Measurements from ENCODE around the gene BRI3BP.
"Not testable (repeated sequence)": the region's sequence is repeated elsewhere in the genome, so short reads cannot be mapped to it uniquely, and the experiment has no call there.

Gene BRI3BP

DNA sequence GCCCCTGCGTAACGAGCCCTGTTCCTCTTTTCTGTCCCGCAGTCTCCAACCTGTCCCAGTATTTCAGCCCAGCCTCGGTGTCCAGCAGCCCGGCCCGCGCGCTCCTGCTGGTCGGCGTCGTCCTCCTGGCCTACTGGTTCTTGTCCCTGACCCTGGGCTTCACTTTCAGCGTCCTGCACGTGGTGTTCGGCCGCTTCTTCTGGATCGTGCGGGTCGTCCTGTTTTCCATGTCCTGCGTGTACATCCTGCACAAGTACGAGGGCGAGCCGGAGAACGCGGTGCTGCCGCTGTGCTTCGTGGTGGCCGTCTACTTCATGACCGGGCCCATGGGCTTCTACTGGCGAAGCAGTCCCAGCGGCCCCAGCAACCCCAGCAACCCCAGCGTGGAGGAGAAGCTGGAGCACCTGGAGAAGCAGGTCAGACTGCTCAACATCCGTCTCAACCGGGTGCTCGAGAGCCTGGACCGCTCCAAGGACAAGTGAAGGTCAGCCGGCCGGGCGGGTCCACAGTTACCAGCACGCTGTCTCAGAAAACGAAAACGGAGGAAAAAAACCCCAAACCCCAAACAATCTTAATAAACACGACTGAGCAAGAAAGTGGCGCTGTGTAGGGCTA is 31.6 kb downstream of the BRI3BP start:
- no peak for DNase-seq

DNA sequence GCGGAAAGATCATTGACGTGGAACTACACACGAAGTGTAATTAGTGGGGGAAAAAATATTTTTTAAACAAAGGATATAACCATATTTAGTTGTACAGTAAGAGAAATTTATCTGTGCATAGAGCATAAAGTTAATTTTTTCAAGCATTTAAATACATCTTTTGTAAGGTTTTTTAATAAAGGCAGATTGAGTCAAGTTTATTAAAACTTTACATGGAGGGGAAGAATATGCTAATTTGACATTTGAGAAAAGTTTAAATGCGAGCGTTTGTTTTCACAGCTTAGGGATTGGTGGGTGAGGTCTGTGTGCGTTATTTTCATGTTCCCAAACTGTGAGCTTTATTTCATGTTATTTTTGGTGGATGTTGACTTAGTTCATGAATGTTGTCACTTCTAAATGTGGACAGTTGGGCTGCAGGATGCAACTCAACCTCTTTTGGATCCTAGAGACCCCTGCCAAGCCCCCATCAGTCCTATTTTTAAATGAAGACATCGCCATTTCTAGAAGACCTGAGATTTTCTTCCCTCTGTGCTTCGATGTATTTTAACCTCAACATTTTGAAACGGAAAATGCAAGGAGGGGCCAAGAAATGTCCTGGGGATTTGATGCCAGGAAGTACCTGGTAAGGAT is 32.3 kb downstream of the BRI3BP start:
- DNase-seq: no peak

DNA sequence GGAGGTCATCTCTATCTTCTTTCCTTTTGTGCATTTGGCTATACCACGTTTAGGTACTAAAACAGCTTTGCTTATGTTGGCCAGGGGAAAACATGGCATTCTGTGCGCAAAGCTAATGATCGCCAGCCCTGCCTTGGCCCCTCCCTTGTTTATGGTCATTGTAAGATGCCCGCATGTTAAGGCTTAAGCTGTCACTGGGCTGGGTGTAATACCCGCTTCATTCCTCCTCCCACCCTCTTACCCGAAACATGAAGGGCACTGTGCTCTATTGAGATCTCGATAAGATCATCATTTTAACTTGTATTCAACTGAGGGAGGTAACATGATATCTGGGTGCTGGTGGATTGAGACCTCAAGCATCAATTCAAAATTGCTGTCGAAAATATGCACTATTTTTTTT is 34.7 kb downstream of the BRI3BP start:
- DNase-seq: no peak

DNA sequence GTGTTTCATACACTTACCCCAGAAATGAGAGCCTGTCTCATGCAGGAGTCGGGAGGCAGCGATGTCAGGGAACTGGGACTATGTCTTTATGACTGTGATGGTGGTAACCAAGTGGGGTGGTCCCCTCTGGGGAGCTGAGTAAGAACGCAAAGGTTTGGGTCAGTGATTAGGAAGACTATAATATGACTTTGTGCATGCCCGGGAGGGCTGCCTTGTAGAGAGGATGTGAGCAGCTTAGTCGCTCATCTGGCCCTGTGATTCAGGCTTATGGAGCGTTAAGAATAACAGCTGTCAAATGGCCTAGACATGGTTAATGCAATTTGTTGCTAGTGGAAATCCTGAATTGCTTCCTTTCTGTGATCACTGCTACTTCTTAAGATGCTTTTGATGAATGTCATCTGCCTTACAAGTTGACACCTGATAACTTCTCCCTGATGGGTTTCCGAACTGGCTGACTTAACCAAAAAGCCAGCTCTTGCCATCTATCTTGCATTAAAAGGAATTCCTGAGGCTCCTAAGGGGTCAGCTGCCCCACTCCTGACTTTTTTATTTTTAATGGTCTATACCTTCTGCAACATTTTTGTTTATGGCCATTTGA is 36.4 kb downstream of the BRI3BP start:
- no peak for DNase-seq

DNA sequence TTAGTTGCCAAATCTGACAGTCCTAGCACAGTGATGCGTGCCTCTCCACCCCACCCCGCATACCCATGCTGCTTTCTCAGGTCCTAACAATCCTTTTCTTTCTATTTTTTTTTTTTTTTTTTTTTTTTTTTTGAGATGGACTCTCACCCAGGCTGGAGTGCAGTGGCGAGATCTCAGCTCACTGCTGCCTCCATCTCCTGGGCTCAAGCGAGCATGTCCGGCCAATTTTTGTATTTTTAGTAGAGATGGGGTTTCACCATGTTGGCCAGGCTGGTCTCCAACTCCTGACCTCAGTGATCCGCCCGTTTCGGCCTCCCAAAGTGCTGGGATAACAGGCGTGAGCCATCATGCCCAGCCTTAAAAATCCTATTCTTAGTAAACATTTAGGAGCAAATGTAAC is 38.0 kb downstream of the BRI3BP start:
- DNase-seq: not testable (repeated sequence)

DNA sequence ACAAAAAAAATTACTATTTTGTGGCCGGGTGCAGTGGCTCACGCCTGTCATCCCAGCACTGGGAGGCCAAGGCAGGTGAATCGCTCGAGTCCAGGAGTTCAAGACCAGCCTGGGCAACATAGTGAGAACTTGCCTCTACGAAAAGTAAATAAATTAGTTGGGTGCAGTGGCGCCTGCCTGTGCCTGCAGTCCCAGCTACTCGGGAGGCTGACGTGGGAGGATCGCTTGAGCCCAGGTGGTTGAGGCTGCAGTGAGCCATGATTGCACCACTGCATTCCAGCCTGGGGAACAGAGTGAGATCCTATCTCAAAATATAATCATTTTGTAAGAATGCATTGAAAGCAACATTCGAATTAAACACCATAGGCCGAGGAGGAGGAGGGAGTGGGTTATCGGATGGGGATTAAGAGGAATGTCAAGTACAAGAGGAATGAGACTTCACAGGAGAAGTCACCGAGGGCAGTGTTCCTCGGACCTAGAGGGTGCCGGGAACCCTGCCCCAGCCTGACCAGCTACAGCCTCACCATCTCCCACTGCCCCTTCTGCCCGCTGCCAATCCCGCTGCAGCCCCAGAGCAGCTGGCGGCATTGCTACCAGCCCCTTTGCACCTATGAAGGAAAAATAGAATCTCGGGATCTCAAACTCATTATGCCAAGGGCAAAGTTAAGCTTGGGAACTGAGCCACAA is 39.2 kb downstream of the BRI3BP start:
- DNase-seq: no peak

DNA sequence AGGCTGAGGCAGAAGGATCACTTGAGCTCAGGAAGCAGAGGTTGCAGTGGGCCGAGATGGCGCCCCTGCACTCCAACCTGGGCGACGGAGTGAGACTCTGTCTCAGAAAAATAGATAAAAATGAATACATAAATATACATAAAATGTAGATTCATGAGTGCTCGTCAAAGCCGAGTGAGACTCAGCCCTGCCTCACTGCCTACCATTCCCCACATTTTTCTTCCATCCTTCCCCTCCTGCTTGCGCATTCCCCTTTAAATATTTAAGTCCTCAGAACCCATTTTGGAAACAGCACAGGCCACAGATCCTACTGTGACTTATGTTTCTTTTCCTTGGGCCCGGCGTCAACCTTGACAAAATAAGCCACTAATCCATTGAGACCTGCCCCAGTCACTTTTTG is 39.8 kb downstream of the BRI3BP start:
- DNase-seq: no peak

DNA sequence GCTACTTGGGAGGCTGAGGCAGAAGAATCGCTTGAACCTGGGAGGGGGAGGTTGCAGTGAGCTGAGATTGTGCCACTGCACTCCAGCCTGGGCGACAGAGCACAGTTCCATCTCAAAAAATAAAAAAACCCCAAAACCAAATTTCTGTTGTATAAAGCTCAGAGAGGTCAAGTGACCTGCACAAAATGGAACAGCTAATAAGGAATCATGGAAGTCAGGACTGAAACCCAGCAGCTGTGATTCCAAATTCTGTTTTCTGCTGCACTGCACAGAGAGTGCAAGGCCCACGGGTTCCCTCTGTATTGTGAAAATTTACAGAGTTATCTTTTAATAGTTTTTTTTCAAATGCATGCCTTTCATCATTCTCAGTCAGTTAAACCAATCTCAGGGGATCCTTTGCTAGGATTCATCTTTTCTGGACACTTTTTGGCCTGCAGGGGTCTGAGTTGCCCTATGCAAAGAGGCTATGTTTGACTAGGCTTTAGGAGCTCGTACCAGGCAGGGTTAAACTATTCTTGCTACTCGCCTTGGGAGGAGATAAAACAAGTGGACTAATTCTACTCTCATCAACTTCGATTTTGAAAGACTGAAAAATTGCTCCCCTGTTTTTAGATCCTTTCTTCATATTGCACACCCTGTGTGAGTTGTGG is 45.7 kb downstream of the BRI3BP start:
- no peak for DNase-seq

DNA sequence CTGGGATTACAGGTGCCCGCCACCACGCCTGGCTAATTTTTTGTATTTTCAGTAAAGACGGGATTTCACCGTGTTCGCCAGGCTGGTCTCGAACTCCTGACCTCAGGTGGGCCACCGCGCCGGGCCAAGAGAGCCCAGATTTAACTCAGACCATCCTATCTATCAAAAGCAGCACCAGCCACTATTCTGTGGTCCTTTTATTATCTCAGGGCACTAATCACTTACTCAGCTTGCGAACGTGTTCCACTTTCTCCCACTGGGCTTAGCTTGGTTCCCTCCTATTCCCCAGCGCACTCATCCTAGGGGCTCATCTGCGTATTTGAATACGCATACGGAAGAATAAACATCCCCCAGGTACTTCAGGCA is 55.6 kb downstream of the BRI3BP start:
- DNase-seq: no peak

DNA sequence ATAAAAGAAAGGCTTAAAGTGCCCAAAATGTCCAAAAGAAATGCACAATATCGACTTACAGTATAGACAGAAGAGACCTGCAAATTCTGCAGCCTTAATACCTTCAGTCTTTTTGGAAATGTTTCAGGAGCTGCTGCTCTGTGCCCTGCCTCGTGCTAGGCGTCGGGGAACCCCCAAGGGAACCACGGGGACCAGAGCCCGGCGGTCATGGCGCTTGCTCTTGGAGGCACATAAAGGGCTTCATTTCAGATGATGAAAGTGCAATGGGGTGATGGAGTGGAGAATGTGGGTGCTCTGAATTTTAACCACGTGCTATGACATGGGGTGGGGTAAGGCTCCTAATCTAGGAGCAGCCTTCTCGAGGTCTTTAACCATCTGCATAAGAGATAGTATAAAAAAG is 57.0 kb downstream of the BRI3BP start:
- no peak for DNase-seq

DNA sequence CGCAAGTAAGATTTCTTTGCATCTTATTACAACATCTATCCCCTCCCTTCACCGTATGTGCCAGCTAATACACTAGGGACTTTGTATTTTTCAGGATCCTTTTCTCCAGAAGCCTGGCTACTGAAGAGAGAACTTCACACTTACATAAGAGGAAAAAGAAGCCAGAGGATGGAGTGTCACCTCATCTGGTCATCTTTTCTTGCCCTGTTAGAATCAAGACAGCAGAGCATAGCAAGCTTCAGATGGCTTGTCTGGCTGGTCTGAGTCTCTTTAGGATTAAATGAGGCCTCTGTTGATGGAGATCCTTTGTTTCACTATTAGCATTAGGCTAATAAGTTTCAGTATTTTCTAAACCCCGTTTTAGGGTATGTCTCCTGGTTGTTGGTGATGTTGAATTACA is 57.4 kb downstream of the BRI3BP start:
- DNase-seq: no peak

DNA sequence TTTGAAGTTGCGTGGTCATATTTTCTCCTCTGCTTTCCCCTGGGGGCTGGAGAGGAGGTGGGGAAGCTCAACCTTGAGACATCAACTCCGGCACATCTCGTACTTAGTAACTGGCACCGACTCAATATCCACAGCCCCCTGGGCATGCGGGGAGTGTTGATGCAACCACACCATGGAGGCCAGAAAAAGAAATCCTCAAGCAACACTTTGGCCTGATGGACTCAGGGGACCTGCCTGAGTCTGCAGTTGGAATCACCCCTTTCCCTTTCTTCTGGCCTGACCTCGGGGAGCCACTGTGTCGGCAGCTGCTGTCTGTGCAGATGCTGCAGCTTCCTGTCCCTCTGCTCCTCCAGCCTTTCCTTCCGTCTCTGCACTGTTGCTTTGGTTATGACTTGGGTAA is 60.4 kb downstream of the BRI3BP start:
- no peak for DNase-seq

DNA sequence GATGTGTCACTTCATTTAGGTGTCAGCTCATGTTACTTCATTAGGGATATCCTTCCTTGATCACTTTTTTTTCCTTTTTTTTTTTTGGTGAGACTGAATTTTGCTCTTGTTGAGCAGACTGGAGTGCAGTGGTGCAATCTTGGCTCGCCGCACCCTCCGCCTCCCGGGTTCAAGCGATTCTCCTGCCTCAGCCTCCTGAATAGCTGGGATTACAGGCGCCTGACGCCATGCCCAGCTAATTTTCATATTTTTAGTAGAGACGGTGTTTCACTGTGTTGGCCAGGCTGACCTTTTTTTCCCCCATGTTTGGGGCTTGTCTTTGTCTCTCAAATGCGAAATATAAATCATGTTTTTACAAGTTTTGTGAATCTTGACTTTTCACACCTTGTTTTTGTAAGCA is 62.1 kb downstream of the BRI3BP start:
- DNase-seq: no peak

DNA sequence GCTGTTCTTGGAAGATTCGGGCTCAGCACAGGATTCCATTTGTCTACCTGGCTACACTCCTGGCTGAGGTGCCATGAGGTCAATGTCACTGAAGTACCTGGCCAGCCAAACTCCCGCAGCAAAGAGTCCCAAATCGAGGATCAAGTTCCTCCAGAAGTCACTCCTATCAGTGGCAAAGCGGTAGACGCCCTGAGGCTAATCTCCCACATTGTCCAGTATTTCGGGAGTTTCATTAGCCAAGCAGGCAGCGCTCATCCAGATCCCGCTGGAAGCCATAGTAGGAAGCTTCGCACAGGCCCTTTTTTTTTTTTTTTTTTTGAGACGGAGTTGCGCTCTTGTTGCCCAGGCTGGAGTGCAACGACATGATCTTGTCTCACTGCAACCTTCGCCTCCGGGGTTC is 62.9 kb downstream of the BRI3BP start:
- no peak for DNase-seq

DNA sequence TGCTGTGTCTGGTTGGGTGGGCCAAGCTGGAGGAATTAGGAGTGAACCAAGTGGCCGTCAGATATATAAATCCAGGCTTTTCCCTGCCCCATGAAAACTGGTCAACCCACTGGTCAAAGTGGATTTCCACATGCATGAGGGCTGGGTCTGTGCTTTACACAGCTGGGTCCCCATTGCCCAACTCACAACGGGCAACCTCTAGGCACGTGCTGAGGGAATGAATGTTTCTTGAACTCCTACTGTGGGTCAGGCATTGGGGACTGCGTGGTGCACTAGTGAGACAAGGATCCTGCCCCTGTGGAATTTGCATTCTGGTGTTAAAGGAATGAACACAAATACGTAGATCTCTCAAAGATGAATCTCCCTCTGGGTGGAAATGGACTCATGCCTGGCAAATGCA is 64.3 kb downstream of the BRI3BP start:
- DNase-seq: no peak

DNA sequence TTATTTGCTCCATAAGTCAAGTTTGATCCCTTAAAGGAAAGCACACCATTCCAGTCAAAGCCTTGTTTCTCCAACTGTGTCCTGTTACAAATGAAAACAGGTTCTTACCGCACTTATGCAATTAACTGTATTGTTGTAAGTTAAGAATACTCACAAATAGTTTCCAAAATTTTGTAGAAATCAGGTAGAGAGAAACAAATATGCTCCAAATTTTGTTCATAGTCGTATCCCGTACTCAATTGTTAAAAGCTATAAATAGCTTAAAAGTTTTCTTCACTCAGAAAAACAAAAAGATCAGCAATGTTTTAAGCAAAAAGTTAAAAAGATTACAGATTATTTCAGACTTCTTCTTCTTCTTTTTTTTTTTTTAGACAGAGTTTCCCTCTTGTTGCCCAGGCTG is 67.8 kb downstream of the BRI3BP start:
- no peak for DNase-seq

DNA sequence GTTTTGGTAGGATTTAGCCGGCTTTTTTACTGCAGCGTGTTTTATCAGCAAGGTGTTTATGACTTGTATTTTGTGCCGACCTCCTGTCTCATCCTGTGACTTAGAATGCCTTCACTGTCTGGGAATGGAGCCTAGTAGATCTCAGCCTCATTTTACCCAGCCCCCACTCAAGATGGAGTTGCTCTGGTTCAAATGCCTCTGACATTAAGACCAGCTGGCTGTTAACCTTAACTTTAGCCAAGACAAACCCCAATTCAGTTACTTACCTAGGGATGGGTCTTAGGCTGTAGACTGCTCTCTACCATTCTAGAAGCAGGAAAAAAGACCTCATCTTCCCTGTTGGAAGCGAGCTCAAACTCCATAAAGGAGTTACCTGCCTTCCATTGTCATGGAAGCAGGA is 70.1 kb downstream of the BRI3BP start:
- not testable (repeated sequence) for DNase-seq

DNA sequence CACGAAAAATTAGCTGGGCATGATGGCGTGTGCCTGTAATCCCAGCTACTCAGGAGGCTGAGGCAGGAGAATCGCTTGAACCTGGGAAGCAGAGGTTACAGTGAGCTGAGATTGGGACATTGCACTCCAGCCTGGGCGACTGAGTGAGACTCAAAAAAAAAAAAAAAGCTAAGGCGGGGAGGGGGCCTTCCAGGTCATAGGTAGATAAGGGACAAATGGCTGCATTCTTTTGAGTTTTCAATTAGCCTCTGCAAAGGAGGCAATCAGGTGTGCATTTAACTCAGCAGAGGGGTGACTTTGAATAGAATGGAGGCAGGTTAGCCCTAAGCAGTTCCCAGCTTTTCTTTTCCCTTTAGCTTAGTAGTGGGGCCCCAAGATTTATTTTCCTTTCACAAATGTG is 71.0 kb downstream of the BRI3BP start:
- no peak for DNase-seq

DNA sequence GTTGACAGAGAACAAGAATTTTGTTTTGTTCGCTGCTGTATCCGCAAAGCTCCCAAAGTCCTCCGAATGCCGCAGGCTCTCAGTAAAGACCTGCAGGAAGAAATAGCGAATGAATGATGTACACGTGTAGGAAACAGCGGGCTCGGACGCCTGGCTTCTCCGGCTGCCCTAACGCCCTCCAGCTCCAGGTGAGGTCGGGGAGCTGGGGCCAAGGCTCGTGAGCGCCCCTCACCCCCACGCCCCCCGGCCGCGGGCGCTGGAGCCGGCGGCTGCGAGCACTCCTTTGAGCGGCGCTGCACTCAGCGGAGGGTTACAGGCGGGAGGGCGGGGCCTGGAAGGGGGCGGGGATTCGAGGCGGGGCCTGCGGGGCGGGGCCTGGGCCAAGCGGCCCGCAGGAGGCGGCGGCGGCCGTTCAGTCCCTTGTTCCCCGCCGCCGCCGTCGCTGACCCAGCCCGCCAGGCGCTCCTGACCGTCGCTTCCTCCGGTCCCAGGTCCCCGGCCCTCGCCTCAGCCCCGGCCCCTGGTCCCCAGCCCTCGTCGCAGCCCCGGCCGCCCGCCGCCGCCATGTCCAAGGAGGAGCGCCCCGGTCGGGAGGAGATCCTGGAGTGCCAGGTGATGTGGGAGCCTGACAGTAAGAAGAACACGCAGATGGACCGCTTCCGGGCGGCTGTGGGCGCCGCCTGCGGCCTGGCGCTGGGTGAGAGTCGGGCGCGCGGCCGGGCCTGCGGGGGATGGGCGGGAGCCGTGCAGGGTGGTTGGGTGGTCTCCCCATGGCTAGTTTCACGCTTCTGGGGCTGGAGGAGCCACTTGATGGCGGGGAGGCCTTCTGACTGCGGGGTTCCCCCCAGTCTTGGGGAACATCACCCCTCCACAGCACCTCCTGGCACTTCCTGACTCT is 71.8 kb downstream of the BRI3BP start, which contains the start of gene AACS:
Gene AACS, plus strand, starts transcription at position 415 of the 898 bp plus-strand sequence. Its CDS starts 150 bp downstream, at position 565.
- DNase-seq: peak; percentile 21

DNA sequence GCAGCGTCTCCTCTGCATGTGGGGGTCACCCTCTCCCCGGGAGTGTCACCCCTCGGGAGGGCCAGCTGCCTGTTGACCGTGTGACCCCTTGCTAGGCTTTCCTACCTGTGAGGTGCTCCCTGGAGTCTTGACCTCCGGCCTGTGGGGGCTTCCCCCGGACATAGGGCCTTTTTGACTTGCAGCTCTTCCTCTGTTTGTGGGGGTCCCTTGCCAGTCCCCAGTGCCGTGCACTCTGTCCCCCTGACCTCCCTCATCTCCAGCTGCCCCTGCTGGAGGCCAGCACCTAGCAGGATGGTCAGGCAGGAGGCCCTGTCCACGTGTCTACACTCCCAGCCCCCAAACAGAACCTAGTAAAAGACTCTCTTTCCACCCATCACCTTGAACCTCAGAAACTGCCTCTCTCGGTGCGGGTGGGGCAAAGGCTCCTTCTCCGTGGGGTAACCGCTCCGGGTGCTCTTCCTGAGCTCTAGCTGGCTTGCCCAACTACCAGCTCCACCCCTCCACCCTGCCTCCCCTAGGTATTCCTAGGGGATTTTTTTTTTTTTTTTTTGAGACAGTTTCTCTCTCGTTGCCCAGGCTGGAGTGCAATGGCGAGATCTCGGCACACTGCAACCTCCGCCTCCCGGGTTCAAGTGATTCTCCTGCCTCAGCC is 72.6 kb downstream of the BRI3BP start:
- no peak for DNase-seq

DNA sequence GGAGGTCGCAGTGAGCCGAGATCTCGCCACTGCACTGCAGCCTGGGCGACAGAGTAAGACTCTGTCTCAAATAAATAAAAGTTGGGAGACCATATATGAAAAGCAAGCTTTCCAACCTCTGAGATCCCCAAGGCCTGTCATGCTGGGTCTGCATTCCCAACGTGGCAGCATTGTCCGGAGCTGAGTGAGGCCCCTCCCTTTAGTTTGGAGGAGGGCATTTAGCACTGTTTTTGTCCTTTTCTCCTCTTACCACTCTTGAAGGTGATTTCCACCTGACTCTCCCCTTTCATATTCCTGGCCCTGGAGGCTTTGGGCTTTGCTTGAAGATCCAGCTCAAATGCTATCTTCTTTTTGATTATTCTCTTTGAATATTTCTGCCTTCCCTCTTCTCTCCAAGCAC is 74.9 kb downstream of the BRI3BP start:
- no peak for DNase-seq

DNA sequence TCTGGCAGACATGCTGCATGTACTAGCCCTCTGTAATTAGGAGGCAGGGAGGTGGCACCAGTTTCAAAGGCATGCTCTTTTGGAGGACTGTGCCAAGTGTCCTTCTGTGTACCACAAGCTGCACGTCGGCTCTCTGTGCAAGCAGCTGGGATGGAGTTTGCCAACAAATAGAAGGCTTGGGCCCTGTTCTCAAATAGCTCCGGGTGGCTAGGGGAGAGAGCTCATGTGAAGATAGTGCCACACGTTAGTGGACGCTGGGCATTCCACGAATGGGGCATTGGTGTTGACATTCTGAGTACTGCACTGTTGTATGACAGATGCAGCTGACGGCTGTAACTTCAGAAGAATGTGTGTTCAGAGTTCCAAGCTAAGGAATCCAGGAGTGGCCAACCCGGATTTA is 76.2 kb downstream of the BRI3BP start:
- DNase-seq: peak; percentile 38
